Tongue (tissue), 2 donors: ENCODE measurements around the gene PARD3. TPM values are rescaled to one million over a fixed set of nuclear protein-coding genes. Genes with fewer than 3 reads are reported as not detected.
"Not testable (repeated sequence)": the region's sequence is repeated elsewhere in the genome, so short reads cannot be mapped to it uniquely, and the experiment has no call there.

ENCODE experiments used
- DNase-seq: peaks from one replicate; pipeline ENCODE4 v3.0.0-alpha.2; 2015
- total RNA-seq: library from RNA; depleted of rRNA; stranded (reverse); fragments of >200 nt; gene quantifications from one replicate; pipeline ENCODE4 v1.2.3, GENCODE V29; 2014

PARD3 gene
- 129 TPM for total RNA-seq

DNA sequence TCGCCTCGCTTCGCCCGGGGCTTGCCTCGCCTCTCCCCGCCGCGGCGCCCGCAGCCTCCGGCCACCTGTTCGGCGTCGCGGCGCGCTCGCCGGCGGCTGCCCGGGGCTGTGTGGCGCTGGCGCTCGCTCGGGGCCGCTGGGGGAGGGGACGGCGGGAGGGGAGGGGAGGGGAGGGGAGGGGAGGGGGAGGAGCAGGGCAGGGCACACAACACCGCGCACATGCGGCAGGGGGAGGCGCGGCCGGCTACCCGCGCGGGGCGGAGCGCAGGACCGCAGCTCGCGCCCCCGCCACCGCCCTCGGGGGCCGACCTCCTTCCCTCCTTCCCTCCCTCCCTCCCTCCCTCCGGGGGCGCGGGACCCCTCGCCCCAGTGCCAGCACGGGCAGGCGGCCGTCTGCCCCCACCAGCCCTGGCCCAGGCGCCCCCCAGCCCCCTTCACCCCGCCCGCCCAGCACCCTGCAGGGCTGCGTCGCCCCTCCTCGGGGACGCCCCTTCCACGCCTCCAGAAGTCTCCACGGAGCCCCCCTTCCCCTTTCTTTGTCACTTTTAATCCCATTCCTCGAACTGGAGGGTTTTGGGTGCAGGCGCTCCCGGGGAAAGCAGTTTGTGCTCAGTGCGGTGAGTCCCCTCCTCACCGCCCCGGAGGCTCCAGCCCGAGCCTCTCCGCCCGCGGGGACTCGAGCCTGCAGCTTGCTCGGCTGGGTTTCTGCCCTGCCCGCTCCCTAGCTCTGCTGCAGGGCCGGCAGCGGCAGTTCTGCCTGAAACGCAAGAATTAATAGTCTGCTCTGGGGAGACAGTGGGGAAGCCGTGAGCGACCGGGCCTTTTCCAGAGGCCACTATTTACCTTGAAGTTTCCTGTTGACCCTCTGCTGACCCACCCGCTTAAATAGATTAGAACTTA is at the start of gene PARD3:
PARD3 (minus strand) TSS at position 112 of the 900 bp plus-strand sequence. CDS start 301 bp downstream, outside the sequence.
- DNase-seq: peak; percentile 90

DNA sequence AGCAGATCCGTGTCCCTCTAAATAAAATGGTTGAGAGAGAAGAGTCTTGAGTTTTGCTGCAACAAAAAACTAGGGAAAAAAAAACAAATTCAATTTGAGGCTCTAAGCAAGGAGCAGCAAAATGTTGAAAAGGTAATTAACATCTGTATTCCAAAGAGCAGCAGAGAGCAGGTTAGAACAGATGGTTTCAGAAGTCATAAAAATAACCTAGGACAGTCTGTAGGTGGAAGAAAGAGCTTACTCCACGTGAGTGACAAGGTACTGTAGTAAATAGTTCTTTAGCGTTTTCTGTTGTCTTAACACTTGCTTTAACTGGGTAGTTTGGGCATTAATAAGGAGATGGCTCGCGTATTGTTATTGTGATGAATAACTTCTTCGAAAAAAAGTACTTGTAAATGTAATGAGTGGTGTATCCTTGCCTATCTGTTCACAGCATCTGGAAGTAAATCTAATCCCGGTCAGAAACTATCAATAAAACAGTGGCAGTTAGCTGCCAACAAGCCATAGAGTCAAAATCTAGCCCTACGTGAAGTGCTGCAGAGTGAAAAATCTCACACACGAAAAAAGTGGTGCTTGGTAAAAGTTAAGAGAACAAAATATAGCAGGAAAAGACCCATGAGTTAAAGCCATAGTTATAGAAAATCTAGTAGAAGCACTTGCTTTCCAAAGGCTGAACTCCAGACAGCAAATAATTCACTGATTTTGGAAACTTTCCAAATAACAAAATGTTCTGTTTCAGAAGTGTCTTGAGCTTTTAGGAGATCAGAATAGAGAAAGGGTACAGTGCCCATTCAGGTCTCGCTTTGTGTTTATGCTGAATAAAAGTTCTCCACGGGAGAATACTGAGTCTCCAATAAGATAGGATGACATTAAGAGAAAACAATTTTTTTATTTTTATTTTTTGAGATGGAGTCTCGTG is 49.3 kb upstream of the PARD3 start:
- peak; percentile 30 for DNase-seq

DNA sequence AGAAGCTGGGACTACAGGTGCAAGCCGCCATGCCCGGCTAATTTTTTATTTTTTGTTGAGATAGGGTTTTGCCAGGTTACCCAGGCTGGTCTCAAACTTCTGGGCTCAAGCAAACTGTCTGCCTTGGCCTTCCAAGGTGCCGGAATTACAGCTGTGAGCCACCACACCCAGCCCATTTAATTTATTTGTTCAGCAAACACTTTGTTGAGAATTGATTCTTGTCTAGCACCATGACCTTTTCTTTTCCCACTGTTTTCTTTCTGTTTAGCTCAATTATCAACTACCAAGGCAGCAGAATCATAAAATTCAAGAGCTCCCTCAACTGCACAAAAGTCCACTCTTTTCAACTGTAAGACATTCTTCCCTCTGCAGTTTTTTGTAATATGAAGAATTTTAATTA is 47.8 kb upstream of the PARD3 start:
- DNase-seq: no peak

DNA sequence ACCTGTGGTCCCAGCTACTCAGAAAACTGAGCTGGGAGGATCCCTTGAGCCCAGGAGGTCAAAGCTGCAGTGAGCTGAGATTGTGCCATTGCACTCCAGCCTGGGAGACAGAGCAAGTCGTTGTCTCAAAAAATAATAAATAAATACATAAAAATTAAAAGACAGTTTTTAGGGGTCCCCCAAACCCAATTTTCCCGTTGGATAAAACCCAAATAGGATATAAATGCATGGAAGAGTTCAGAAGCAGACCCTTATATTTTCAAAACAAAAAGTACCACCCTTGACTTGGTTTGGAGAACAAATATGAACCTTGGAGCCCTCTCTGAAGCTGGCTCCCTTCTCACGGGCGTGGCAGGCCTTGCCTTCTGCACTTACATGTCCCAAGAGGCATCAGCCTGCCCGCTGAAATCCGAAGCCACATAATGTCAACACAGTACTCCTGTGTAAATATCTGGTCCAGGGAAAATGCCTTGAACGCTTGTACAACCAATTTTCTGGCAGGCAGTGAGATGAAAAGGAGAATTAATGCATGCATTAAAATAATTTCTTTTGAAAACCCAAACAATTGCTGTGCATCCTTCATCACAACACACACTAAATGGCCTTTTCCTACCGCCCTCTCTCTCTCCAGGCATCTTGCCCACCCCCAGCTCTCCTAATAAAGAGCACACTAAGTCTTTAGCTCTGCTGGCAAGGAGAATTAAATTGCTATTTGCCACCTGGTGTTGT is 46.4 kb upstream of the PARD3 start:
- peak; percentile 57 for DNase-seq

DNA sequence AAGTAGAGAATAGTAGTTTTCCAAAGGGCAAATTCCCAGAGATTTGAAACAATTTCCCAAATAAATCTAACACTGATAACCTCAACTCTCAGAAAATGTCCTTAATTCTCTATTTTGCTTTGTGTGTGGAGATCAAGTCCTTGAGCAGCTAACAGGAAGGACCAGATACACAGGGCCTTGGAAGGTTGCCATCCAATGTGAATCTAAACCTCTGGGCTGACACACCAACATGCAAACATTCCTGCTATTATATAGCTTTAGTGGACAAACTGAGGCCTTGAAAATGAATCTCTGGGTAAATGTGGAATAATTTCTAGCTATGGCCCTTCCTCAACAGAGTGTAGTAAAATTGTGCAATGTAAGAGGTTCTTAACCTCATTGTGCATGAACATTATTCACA is 44.1 kb upstream of the PARD3 start:
- DNase-seq: peak; percentile 15

DNA sequence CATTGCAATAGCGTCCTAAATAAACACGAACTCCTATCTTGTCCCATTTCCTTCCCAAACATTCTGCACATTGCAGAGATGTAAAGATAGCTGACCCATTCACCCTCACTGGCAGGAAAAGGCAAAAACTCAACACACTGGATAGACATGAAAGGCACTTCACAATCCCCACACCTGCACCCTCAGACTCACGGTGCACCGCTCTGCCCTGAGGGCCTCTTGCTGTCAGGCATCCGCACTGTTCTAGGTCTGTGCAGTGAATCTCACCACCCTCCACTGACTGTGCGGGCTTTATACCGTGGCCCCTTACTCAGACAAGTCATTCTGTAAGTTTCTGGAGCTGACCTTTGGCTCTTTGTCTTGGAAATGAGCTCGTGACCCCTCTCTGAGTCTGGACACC is 42.9 kb upstream of the PARD3 start:
- no peak for DNase-seq

DNA sequence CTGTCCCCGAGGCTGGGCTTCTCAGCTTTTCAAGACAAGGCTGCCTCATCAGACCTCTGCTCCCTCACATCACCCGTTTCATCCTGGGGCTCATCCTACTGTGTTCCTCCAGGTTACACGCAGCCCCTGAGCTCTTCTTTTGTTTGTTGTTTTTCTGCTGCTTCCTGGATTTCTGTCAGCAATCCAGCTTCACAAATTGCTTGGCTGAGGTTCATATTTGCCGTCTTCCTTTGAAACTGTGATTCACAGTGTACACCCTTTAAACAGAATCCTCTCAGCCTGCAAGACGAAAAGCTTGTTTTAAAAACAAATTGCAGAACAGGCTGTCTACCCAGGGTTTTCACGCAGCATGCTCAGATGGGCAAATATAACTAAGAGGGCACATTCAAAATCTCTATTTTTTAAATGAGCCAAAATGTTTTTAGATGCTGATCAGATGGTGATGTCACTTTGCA is 39.1 kb upstream of the PARD3 start:
- peak; percentile 80 for DNase-seq

DNA sequence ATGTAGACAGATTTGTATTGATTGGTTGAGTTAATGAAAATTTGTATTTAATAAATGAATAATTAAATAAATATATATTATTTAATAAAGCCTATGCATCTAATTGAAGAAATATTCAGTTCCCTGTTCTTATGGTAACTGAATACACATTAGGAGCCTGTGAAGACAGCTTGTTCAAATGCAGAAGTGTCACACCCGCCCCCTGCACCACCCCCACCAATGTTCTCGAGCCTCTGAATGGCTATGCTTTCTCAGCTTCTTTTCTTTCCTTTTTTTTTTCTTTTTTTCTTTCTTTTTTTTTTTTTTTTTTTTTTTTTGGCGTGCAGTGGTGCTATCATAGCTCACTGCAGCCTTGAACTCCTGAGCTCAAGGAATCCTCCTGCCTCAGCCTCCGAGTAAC is 38.3 kb upstream of the PARD3 start:
- no peak for DNase-seq

DNA sequence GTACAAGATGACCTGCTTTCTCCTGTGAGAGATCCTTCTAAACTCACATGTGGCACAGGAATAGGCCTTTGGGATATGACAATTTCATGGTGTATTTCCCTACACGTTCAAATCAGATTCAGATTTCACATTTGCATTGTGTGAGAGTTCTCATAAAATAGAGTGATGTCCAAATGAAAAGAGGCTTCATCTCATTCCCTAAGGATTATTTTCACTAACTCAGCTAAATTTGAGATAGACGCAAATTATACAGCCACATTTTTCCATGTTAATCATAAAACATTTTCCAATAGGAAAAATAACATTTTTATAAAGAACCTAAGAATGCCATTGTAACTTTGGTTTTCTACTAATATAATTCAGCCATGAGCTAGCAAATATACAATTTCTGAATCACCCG is 35.5 kb upstream of the PARD3 start:
- no peak for DNase-seq

DNA sequence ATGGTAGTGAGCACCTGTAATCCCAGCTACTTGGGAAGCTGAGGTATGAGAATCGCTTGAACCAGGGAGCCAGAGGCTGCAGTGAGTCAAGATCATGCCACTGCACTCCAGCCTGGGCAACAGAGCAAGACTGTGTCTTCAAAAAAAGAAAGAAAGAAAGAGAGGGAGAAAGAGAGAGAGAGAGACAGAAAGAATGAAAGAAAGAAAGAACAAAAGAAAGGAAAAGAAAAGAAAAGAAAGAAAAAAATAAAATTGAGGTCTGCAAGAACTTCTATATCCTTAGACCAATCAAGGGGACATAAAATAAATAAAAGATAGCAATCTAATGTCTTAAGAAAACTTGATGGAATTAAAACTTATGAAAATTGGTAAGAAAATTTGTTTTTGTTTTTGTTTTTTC is 34.9 kb upstream of the PARD3 start:
- DNase-seq: no peak

DNA sequence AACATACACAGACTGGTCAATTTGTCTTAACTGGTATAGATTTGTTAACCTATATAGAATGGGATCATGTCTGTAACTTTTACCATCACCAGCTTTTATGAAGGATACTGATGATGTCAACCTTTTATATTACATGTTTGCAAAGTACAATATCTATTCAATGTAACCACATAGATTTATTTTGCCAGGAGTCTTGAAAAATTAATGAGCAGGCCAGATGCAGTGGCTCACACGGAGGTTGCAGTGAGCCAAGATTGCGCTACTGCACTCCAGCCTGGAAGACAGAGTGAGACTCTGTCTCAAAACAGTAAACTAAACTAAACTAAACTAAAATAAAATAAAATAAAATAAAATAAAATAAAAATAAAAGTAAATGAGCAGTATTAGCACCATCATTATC is 30.0 kb upstream of the PARD3 start:
- no peak for DNase-seq

DNA sequence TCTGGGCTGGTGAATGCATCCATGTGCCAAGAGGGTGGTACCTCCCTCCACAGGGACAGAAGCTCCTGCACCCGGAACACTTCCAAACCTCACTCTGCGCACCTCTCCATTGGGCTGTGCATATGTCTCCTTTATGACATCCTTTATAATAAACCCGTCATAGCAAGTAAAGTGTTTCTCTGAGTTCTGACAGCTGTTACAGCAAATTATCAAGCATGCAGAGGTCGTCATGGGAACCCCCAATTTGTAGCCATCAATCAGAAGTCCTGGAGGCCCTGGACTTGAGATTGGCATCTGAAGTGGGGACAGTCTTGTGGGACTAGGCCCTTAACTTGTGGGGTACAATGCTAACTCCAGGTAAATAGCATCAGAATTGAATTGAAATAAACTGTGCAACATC is 29.4 kb upstream of the PARD3 start:
- DNase-seq: no peak

DNA sequence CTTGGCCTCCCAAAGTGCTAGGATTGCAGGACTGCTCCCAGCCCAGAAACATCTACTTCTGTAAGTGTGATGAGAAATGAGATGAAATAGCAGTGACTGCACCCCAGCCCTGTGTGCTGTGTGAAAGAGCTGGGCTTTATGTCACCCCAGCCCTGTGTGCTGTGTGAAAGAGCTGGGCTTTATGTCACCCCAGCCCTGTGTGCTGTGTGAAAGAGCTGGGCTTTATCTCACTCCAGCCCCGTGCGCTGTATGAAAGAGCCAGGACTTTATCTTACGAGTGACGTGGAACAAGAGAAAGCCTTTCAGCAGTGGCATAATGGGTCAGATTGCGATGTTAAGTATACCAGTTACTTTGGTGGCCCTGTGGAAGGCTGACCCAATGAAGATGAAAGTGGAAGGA is 28.4 kb upstream of the PARD3 start:
- not testable (repeated sequence) for DNase-seq

DNA sequence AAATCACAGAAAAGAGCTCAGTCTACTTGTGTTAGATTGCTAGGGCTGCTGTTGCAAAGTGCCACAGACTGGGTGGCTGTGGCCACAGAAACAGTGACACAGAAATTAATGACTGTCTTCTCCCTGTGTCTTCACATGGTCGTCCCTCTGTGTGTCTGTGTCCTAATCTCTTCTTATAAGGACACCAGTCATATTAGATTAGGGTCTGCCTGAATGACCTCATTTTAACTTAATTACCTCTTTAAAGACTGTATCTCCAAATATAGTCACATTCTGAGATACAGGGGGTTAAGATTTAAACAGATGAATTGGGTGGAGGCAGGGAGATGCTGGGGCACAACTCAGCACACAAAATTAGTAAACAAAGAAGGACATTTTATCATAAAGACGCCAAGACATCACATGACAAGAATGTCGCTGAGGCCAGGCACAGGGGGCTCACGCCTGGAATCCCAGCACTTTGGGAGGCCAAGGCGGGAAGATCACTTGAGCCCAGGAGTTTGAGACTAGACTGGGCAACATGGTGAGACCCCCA is 23.3 kb upstream of the PARD3 start:
- DNase-seq: no peak

DNA sequence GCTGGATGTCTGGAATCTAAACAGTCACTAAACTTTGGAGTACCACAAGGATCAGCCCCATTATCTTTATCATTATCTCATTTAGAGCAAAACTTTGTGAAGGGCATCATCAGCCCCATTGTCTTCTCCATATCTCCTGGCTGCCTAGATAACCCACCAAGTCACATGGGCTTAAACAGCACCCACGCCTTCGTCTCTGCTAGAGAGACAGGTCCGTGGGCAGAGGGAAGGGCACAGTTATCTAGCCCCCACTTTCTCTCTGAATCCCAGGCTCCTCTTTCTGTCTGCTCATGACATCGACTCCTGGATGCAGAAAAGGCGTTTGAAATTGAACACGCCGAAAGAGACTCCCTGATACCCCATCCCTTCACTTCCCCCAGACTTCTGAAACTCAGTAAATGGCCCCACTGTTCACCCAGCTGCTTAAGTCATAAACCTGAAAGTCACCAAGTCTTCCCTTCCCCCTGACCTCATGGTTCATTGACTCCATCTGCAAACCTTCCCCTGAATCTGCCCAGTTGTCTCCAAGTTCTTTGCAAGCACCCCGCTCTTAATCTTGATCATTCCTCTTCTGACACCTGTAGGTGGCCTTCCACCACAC is 20.9 kb upstream of the PARD3 start:
- DNase-seq: no peak

DNA sequence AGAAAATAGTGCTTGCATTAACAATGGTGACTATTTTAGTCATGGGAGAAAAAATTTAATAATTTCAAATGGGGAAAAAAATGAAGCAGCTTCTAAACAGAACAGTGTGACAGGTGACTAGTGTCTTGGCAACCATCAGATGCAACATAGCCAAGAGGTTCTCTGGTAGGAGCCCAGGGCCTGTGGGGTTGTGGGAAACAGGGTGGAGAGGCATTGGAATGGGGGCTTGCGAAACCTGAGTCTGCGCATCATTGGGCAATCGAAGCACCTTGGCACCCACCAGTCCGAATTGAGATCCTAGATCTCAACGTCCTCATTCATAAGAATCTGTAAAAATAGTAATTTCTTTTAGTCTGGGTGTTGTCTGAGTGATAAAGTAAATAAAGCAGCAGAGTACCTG is 19.2 kb upstream of the PARD3 start:
- DNase-seq: no peak

DNA sequence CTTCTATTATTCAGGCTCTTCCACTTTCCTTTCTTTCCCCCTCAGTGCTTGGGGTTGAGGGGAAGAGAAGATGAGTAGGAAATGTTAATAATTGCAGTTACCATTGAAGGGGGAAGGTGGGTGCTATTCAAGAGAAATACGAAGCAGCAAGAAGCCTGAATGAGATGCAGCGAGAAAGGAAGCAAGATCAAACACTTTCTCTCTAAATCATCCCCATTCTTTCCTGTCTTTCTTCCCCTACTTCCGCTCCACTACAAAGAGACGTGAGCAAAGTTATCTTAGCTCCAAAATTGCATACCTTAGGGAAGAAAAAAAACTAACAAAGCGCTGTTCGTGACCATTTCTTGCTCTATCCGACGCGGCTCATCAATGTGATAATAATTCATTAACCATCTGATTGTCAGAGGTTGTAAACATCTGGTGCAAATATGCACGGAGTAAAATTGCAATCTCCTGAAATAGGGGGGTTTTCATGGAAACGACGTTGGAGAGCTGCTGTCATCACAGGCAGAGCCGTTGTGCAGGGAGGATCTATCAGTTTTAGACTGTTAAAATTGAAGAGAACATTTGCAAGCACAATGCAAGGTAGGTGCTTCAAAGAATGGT is 15.2 kb upstream of the PARD3 start:
- no peak for DNase-seq

DNA sequence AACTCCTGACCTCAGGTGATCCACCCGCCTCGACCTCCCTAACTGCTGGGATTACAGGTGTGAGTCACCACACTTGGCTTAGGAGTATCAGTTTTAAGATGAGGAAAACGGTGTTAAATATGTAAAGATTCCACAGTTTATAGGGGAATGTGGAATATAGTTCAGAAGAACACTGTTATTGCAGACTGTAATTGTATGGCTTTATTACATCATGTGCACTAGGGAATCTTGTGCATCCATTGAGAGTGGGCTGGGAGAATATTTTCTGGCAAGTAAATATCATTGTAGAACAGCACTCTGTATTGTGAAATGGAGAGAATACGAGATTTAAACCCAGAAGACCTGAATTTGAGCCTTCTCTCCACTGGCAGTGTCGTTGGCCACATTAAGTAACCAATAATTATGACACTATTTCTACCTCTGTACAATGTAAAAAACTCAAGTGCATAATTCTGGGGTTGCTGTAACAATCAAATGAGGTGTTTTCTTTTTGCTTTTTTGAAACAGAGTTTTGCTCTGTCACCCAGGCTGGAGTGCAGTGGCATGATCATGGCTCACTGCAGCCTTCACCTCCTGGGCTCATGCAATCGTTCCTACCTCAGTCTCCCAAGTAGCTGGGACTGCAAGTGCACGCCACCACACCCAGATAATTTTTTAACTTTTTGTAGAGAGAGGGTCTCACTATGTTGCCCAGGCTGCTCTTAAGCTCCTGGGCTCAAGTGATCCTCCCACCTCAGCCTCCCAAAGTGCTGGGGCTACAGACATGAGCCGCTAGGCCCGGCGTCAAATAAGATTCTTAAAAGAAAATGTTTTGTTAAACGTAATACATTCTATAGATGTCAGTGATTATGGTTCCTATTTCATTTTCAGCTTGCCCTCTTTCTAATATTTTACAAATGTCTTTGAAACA is 12.0 kb upstream of the PARD3 start:
- no peak for DNase-seq

DNA sequence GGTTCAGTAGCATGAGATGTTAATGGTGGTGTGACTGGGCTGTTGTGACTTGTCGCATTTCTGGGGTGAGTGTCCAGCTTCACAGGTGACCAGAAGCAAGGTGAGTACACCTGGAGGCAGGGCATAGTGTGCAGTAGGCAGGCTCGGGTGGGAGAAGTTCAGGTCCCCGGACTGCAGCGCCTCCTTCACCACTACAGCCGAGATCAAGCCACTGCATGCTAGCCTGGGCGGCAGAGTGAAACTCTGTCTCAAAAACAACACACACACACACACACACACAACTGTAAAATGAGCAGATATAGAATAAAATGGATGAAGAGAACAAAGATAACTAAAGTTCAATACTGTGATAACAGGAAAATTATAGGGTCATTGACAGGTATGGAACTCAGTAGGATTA is 11.1 kb upstream of the PARD3 start:
- DNase-seq: no peak

DNA sequence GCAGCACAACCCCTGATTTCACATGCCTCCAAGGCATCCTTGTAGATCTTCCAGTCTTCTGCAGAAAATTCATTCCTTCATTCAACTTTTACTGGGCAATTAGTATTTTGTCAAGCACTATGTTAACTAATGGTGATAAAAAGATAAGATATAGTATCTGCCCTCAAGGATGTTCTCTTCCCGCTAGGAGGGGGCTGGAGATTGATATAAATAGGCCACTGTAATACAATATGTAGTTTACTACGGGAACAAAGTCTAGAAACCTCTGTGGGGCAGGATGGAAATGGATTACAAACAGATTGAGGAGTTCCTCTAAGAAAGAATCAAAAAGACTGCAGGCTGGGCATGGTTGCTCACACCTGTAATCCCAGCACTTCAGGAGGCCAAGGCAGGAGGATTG is 10.3 kb upstream of the PARD3 start:
- no peak for DNase-seq
